GM10248 (cell line): Measurements from ENCODE around the gene TGFBR3.

Experiments
- CTCF ChIA-PET: fragments of 300-600 bp; sonication (Branson Sonifier 250); formaldehyde crosslinking; extraction: SDS; loops from one replicate; lab custom pipeline; 2021; ENCODE audit warnings: antibody characterized with exemption; lab: Yijun Ruan, JAX
- POLR2A ChIA-PET: fragments of 350-650 bp; sonication (Branson Sonifier 250); formaldehyde crosslinking; extraction: SDS; loops from one replicate; lab custom pipeline; 2020; ENCODE audit warnings: antibody characterized with exemption; lab: Yijun Ruan, JAX
- DNase-seq: peaks from one replicate; pipeline ENCODE4 v3.0.0; 2012; ENCODE audit errors: extremely low spot score
- CTCF ChIP-seq: IDR thresholded peaks from 2 replicates; pipeline ENCODE4 v1.5.1; 2012; ENCODE audit warnings: mild to moderate bottlenecking, low read depth; ENCODE audit errors: extremely low read depth, missing control alignments, control extremely low read depth

TGFBR3 gene

GRCh38 chr1:91706140-91706957 is 179.6 kb downstream of the TGFBR3 start:
- DNase-seq, result no peak
- POLR2A ChIA-PET, result no interaction called here
- no peak for TF ChIP-seq CTCF
- CTCF ChIA-PET, result interaction anchor here (1.0 to 1.8 kb wide), 3 partner anchors 12 to 22 kb away, joined by 3 to 5 read pairs (median 3); no protein-coding TSS in a partner anchor

DNA sequence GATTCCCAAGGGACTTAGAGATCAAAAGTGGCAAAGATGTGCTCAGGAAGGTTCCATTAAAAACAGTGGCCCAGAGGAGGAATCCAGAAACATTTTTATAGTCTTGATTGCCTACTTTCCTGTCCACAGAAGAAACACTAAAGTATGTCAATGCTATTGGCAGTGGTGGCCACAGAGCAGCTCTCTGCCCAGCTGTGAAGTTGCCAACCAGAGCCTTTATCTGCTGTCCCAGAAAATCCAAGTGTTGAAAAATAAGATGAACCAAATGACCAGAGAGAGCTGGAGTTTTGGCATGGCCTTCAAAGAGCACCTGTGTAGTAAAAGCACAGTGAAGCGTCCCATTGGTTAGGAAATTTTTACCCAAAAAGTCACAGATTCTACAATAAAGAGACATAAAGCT is 181.2 kb downstream of the TGFBR3 start:
- ChIA-PET POLR2A (interaction anchor here (0.6 kb wide), 1 partner anchor 135 kb away, joined by 6 read pairs; no protein-coding TSS in a partner anchor), CTCF (no interaction called here)
- TF ChIP-seq CTCF, result no peak
- DNase-seq, result no peak

GRCh38 chr1:91703095-91703494 is 182.9 kb downstream of the TGFBR3 start:
- no peak for TF ChIP-seq CTCF
- ChIA-PET POLR2A (no interaction called here), CTCF (no interaction called here)
- DNase-seq, result no peak

GRCh38 chr1:91701472-91701869 is 184.5 kb downstream of the TGFBR3 start:
- no peak for DNase-seq
- TF ChIP-seq CTCF, result no peak
- POLR2A ChIA-PET, result interaction anchor here (0.6 kb wide), 1 partner anchor 1009 kb away, joined by 3 read pairs; no protein-coding TSS in a partner anchor
- CTCF ChIA-PET, result interaction anchor here (1.5 kb wide), 1 partner anchor 9 kb away, joined by 3 read pairs; no protein-coding TSS in a partner anchor

DNA sequence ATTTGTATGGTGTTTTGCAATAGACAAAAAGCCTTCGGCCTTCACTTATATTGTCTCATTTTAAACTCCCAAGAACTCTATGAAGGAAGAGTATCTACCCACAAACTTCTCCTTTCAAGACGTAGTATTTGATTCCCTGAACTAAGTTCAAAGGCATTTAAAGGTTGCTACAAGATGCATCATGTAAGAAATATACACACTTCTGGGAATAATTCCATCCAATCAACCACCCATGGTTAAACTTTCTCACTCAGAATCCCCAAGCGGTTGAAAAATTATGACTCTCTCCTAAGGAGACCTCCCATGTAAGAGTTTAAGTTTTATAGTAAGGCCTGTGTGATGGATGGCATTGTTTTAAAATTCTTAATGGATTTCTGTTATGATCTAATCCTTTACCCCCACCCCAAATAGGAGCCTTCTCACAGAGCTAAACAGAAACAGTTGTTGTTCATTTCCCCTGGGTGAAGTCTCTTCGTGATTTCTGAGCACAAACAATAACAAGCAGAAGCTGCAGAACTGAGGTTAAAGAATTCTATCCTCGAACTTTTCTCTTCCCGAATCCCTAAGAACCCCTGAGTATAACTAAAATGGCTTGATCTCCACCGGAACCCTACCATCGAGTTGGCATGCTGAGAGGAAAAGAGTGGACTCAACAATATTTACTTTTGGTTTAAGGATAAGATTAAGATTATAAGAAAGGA is 185.0 kb downstream of the TGFBR3 start:
- no peak for DNase-seq
- ChIA-PET POLR2A (interaction anchor here (0.6 kb wide), 1 partner anchor 1009 kb away, joined by 3 read pairs; no protein-coding TSS in a partner anchor), CTCF (interaction anchor here (1.5 to 1.9 kb wide), 2 partner anchors 8 to 12 kb away, joined by 3 to 6 read pairs; no protein-coding TSS in a partner anchor)
- no peak for TF ChIP-seq CTCF

- no peak for DNase-seq
- CTCF ChIA-PET, result interaction anchor here (1.5 to 1.9 kb wide), 2 partner anchors 8 to 13 kb away, joined by 3 to 6 read pairs; no protein-coding TSS in a partner anchor
- TF ChIP-seq CTCF, result no peak
- POLR2A ChIA-PET, result no interaction called here
Measured at GRCh38 chr1:91700332-91700731, 185.6 kb downstream of the TGFBR3 start.
